TTC549 (cell line): Measurements from ENCODE around the gene TRMT10B.
"Not testable (repeated sequence)": the region's sequence is repeated elsewhere in the genome, so short reads cannot be mapped to it uniquely, and the experiment has no call there.

ENCODE experiments used
- FAIRE-seq: peaks from 2 replicates; lab custom pipeline; 2012; peaks lifted over from hg19 to GRCh38; lab: Jason Lieb, UNC

TRMT10B gene

GRCh38 chr9:37751704-37752103 is 1.9 kb upstream of the TRMT10B start:
- not testable (repeated sequence) for FAIRE-seq

GRCh38 chr9:37752112-37752511 is 1.5 kb upstream of the TRMT10B start:
- FAIRE-seq: not testable (repeated sequence)

GRCh38 chr9:37752642-37753488 is 740 bp upstream of the TRMT10B start:
- FAIRE-seq: no peak

GRCh38 chr9:37758747-37759146 is 5.1 kb downstream of the TRMT10B start:
- no peak for FAIRE-seq

- FAIRE-seq: no peak
These were observed 7.0 kb downstream of the TRMT10B start for GRCh38 chr9:37760416-37761161.

- FAIRE-seq: no peak
These were observed 7.9 kb downstream of the TRMT10B start for GRCh38 chr9:37761511-37761910.

GRCh38 chr9:37765263-37765662 is 11.7 kb downstream of the TRMT10B start:
- not testable (repeated sequence) for FAIRE-seq

- FAIRE-seq: no peak
These were observed 15.7 kb downstream of the TRMT10B start for GRCh38 chr9:37769306-37769705.

- no peak for FAIRE-seq
These were observed 16.4 kb downstream of the TRMT10B start for GRCh38 chr9:37769995-37770394.

- FAIRE-seq: no peak
These were observed 21.8 kb downstream of the TRMT10B start for GRCh38 chr9:37775216-37775919.

GRCh38 chr9:37776328-37776727 is 22.7 kb downstream of the TRMT10B start:
- no peak for FAIRE-seq

- FAIRE-seq: no peak
These were observed 24.9 kb downstream of the TRMT10B start for GRCh38 chr9:37778534-37778933.

GRCh38 chr9:37784291-37784615 is 30.6 kb downstream of the TRMT10B start:
- FAIRE-seq: no peak

- FAIRE-seq: no peak
These were observed 31.2 kb downstream of the TRMT10B start, which contains the start of gene EXOSC3 for GRCh38 chr9:37784616-37785483. TSS of gene EXOSC3 (minus strand) at chr9:37785064. CDS start at chr9:37785044, 20 bp downstream.

GRCh38 chr9:37787059-37787458 is 33.5 kb downstream of the TRMT10B start:
- no peak for FAIRE-seq

GRCh38 chr9:37788332-37788731 is 34.7 kb downstream of the TRMT10B start:
- FAIRE-seq: no peak

GRCh38 chr9:37790096-37790495 is 36.5 kb downstream of the TRMT10B start:
- FAIRE-seq: no peak

- no peak for FAIRE-seq
These were observed 38.5 kb downstream of the TRMT10B start for GRCh38 chr9:37792122-37792521.

- FAIRE-seq: no peak
These were observed 42.6 kb downstream of the TRMT10B start for GRCh38 chr9:37796232-37796631.

- no peak for FAIRE-seq
These were observed 45.1 kb downstream of the TRMT10B start for GRCh38 chr9:37798677-37799076.

GRCh38 chr9:37800631-37801286 is 47.2 kb downstream of the TRMT10B start, which contains the start of gene DCAF10:
TSS of gene DCAF10 (plus strand) at chr9:37800797. CDS start at chr9:37800867, 70 bp downstream.
- no peak for FAIRE-seq
